ENCODE measurements around the gene MMP28.

MMP28 gene

DNA sequence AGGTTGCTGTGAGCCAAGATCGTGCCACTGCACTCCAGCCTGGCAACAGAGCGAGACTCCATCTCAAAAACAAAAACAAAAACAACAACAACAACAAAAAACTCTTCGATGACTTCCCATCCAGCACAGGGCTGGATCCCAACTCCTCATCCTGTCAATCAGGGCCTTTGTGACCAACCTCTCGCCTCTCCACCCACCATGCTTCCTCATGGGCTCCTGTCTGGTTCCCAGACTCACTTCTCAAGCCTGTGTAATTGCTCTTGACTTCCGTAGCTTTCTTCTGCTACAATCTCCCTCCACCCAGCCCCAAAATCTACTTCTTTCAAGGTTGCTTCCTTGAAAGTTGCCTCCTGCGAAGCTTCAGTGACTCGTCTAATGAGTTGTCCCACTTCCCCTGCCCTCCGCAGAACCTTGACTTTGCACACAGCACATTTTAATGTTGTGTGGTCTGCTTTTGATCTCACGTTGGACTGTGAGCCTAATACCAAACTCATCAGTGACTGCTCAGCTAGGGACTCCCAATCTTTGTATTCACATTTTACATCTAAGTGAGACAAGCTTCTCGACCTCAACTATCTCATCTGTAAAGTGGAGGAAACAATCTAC lies 64.9 kb downstream of the MMP28 start:
- DNase-seq (ENCODE audit: extremely low read depth, low read depth), result no peak
- TF ChIP-seq, protein P1, sequence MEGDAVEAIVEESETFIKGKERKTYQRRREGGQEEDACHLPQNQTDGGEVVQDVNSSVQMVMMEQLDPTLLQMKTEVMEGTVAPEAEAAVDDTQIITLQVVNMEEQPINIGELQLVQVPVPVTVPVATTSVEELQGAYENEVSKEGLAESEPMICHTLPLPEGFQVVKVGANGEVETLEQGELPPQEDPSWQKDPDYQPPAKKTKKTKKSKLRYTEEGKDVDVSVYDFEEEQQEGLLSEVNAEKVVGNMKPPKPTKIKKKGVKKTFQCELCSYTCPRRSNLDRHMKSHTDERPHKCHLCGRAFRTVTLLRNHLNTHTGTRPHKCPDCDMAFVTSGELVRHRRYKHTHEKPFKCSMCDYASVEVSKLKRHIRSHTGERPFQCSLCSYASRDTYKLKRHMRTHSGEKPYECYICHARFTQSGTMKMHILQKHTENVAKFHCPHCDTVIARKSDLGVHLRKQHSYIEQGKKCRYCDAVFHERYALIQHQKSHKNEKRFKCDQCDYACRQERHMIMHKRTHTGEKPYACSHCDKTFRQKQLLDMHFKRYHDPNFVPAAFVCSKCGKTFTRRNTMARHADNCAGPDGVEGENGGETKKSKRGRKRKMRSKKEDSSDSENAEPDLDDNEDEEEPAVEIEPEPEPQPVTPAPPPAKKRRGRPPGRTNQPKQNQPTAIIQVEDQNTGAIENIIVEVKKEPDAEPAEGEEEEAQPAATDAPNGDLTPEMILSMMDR (IDR thresholded peaks at IDR 0.05; ENCODE audit: low read depth, low read length), result no peak

DNA sequence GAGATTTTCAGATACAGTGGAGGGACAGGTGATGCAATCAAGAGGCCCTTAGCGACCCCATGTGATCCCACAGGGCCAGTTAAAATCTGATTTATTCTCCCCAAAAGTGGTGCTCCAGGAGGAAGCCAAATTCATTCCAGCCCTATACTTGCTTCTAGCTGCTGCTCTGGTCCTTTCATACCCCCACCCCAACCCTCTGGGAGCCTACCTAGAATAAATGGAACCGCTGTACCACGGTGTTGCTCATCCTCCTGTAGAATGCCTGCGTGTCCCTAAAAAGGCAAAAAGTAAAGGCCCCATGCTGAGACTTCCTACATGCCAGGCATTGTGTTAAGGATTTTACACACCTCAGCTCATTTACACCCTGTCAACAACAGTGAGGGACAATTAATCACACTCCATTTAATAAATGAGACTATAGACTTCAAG lies 66.0 kb downstream of the MMP28 start:
- TF ChIP-seq, protein P1 (IDR thresholded peaks at IDR 0.05; ENCODE audit: low read depth, low read length), result no peak
- DNase-seq (ENCODE audit: extremely low read depth, low read depth), result no peak

DNA sequence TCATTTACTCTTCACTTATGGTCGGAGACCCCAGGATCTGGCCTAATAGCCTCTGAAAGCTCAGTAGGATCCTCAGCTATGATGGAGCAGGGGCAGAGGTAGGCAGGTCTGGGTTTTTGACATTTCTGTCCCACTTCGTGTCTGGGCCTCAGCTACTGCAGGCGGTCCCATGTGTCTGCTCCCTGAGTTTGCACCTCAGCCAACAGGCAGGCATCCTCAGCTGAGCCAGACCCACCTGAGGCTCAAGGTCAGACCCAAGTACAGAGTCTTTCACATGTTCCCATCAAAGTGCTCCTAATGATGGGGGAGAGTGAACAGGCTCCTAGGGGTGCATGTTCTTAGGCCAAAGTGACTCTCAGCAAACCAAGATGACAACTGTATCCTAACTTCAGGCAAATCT lies 66.9 kb downstream of the MMP28 start:
- DNase-seq (ENCODE audit: extremely low read depth, low read depth), result no peak
- TF ChIP-seq, protein P1 (IDR thresholded peaks at IDR 0.05; ENCODE audit: low read depth, low read length), result no peak

DNA sequence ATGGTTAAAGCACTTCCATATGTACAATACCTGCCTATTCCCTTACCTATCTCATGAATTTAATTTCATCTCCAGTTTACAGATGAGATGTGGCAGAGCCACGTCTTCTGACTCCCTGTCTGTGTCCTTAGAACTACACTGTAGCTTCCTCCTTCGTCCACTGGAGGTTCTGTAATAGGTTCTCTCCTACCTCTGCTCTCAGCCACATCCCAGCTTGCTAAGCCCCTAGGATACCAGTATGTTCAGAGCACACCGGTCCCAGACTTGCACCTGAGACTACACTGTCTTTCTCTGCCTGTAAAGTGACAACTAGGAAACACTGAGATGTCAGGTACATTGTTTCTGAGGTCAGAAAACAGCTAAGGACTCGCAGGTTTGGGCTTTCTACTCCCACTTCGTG lies 67.8 kb downstream of the MMP28 start:
- no peak for DNase-seq (ENCODE audit: extremely low read depth, low read depth)
- TF ChIP-seq, protein P1 (IDR thresholded peaks at IDR 0.05; ENCODE audit: low read depth, low read length), result no peak

DNA sequence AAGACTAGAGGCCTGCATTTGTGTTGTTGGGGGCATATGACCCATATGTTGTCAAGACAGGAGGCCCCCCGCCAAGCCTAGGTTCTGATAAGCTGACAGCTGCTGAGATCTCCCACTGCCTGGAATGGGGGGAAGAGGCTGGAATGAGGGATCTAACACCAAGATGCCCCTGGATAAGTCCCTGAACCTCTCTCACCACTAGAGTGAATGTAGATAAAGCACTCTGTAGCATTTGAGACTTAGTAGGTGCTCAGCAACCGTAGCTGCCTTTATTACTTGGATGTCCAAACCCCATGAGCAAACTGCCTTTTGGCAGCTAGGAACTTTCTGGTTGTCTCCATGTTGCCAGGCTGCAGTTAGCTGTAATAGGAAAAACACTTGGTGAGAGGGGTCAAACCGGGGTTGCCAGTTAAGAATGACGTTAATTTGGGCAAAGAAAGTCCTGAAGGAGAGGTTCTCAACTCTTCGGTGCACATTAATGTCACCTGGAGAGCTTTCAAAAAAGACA lies 68.4 kb downstream of the MMP28 start:
- DNase-seq (ENCODE audit: extremely low read depth, low read depth), result no peak
- TF ChIP-seq, protein P1 (IDR thresholded peaks at IDR 0.05; ENCODE audit: low read depth, low read length), result no peak

DNA sequence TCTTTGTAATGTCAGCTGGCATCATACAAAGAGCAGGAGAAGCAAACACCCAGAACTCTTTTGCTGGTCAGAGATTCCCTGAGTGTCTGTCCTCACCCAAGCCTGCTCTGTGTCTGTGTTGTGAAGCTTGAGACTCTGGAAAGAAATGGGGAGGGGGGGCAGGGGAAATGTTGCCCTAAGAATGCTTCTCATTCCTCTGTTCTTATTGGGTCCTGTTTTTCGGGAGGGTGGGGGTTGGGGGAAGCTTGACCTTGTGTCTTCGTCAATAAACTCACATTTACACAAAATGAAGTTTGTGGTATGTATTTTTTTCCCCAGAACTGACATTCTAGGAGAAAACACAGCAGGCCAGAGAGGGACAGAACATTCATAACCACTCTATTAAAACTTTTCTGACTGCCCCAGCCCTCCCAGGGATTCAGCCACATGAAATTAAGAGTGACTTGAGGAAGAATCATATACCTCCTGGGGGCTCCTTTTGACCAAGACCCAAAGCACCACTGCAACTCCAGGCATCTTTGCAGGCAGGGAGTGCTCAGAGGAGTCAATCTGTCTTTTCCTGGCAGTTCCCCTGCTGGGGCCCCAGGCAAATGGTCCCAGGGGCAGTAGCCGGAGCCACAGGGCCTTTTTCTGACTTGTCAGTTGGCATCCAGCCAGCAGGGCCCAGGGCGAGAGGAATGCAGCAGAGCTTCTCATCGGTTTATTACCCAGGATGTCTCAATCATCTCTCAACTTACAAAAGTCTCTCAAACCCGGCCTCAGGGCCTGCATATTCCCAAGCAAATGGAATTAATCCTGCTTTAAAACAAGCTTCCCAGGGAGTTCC lies 69.1 kb downstream of the MMP28 start:
- TF ChIP-seq, protein P1 (IDR thresholded peaks at IDR 0.05; ENCODE audit: low read depth, low read length), result no peak
- peak; percentile 69 for DNase-seq (ENCODE audit: extremely low read depth, low read depth)

DNA sequence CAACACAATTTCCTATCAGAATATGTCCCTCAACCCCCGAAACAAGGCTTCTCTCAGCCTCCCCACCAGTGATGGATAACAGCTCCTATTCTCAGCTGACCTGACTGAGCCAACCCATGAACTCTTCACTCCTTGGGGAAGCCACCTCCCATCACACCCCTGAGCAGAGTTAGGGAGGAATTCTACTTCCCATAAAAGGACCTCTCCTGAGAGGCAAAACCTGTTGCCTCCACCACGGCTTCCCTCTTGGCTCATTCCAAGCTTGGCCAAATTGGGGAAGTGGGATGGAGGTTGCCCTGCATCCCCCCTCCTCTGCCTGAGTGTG lies 69.7 kb downstream of the MMP28 start:
- DNase-seq (ENCODE audit: extremely low read depth, low read depth), result no peak
- TF ChIP-seq, protein P1 (IDR thresholded peaks at IDR 0.05; ENCODE audit: low read depth, low read length), result no peak
